Spleen (tissue), 11 donors: Measurements from ENCODE around the gene PPP2R5D. TPM values are rescaled to one million over a fixed set of nuclear protein-coding genes. Genes with fewer than 3 reads are reported as not detected.

ENCODE experiments used
- DNase-seq: peaks from one replicate; pipeline ENCODE4 v3.0.0-alpha.2; 2020
- H3K27ac ChIP-seq, 8 donors: fragments of 200-600 bp; sonication (generic) in 7 of 8; 1 replicate in 4 of 8; 2 replicates in 4 of 8; pipeline versions ENCODE4 v1.5.0 to v1.8.0; 2016 to 2021; ENCODE audit warnings: inconsistent platforms in 4 of 8, mild to moderate bottlenecking in 4 of 8, moderate library complexity in 1 of 8
- H3K27me3 ChIP-seq, 7 donors: fragments of 200-600 bp; sonication (generic) in 6 of 7; replicated peaks in 1 of 7; 1 replicate in 4 of 7; 2 replicates in 3 of 7; pipeline versions ENCODE4 v1.5.0 to v1.8.0; 2016 to 2021; ENCODE audit warnings: inconsistent platforms in 3 of 7, mild to moderate bottlenecking in 1 of 7
- H3K36me3 ChIP-seq, 6 donors: fragments of 200-600 bp; sonication (generic) in 5 of 6; 1 replicate in 4 of 6; 2 replicates in 2 of 6; pipeline versions ENCODE4 v1.5.0 to v1.8.0; 2016 to 2021; ENCODE audit warnings: inconsistent platforms in 2 of 6
- H3K4me1 ChIP-seq, 6 donors: fragments of 200-600 bp; sonication (generic) in 5 of 6; 1 replicate in 3 of 6; 2 replicates in 3 of 6; pipeline versions ENCODE4 v1.5.0 to v1.8.0; 2016 to 2021; ENCODE audit warnings: inconsistent platforms in 3 of 6
- H3K4me3 ChIP-seq, 8 donors: fragments of 200-600 bp; sonication (generic) in 7 of 8; 1 replicate in 4 of 8; 2 replicates in 4 of 8; pipeline versions ENCODE4 v1.5.0 to v1.8.0; 2016 to 2021; ENCODE audit warnings: inconsistent platforms in 4 of 8, mild to moderate bottlenecking in 4 of 8, moderate library complexity in 2 of 8
- H3K9me3 ChIP-seq, 8 donors: fragments of 200-600 bp; sonication (generic) in 7 of 8; 1 replicate in 4 of 8; 2 replicates in 4 of 8; pipeline versions ENCODE4 v1.5.0 to v1.8.0; 2016 to 2021; ENCODE audit warnings: inconsistent platforms in 4 of 8
- POLR2A ChIP-seq, 3 donors: fragments of 450-650 bp; IDR thresholded peaks; one replicate each; pipeline ENCODE4 v1.5.1; 2017; ENCODE audit warnings: antibody characterized with exemption in 3 of 3, mild to moderate bottlenecking in 1 of 3
- POLR2AphosphoS5 ChIP-seq, 3 donors: sonication (generic); formaldehyde crosslinking; IDR thresholded peaks; one replicate each; pipeline ENCODE4 v1.5.1; 2017; ENCODE audit warnings: antibody characterized with exemption in 3 of 3
- WGBS, 5 donors: extraction: QIAGEN DNeasy Blood & Tissue Kit in 3 of 5; methylation state at CpG; one replicate each; pipeline versions ENCODE4 v1.1.5 to v1.1.7; 2013 to 2018; 5-methylcytosine and 5-hydroxymethylcytosine counted together
- intact Hi-C: fragments of 100-400 bp; cut with DNase I; formaldehyde crosslinking; loops from one replicate; pipeline ENCODE4 v1.15.0; 2023; ENCODE audit warnings: low total_unique reads
- polyA plus RNA-seq, 3 donors: library from polyadenylated mRNA; stranded (reverse); fragments of 200-250 nt; gene quantifications; one replicate each; pipeline ENCODE4 v1.2.1, GENCODE V29; 2013
- total RNA-seq, 7 donors: library from RNA; depleted of rRNA in 3 of 7; stranded (reverse); fragments of >200 nt in 3 of 7; fragmentation: NEBNext Ultra II Directional in 4 of 7; extraction: Animal tissue kit (Norgen Biotek cat#: 25700) in 4 of 7; gene quantifications; one replicate each; pipeline versions ENCODE4 v1.1.0 to v1.2.1, GENCODE V29; 2016 to 2021
- TF ChIP-seq, protein P1 (sequence below), 11 experiments: fragments of 200-600 bp in 7 of 11; fragments of 450-650 bp in 4 of 11; sonication (generic) in 4 of 11; IDR thresholded peaks in 8 of 11; conservative IDR thresholded peaks in 3 of 11; 1 replicate in 7 of 11; 2 replicates in 4 of 11; pipeline versions ENCODE4 v1.4.0 to v1.8.0; 2016 to 2021; ENCODE audit warnings: antibody characterized with exemption in 11 of 11, inconsistent platforms in 4 of 11, mild to moderate bottlenecking in 1 of 11
- donor health status: healthy with polysubstance abuse.
- donor health status: DM: no; HTN: no; CAD: no; lungs with moderate emphysema.
- donor health status: DM: no; HTN: no; CAD: no.
- donor health status: Bipolar disorder and iron deficiency.
- donor health status: healthy.
- donor health status: DM: no; HTN: no; CAD: no.
- donor health status: DM: yes; HTN: yes; CAD: no.

Gene PPP2R5D
- total and polyA plus RNA-seq, 10 donors, result 15.3 to 40.2 (median 25.5) TPM

DNA sequence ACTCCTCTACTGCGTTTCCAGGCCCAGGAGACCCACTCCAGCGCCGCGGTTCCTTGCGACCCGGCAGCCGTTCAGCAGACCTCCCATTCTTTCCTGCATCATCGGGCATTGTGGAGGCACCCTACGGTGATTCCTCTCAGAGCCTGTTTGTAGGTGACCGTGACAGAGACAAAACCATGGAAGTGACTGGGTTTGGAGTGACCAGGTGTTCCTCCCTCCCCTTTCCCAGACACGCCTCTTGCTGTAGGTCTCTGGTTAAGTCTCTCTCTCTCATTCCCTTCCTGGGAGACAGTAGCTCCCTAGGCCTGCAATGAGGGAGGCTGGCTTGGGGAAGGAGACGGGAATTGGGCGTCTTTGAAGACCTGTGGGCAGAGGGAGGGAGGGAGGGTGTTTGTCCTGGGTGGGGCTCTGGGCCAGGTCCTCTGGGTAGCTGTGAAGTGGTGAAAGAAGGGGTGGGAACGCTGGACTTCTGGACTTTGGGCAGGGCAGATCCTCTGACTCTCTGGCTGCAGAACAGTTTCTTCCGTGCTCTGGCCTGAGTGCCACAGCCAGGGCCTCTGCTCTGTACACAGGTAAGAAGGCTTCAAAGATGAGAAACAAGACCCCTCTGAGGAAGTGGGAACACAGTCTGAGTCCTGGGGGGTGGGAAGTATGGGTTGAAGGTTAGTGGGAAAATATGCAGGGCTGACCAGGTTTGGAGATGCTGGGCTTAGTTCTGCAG, 75.8 kb downstream of the PPP2R5D start:
- no peak for DNase-seq
- 14 to 22% (median 17%) methylated on average over 9 to 15 of the region's 15 CpGs for WGBS, 5 donors
- Histone ChIP-seq H3K27ac (peak overlapping the region; percentile 88 to 96 (median 92)), H3K36me3 (peaks cover 0 to 61% (median 31%) of the 10 kb centered on the region in 6 donors), H3K4me1 (peaks cover 19 to 52% (median 31%) of the 10 kb centered on the region in 6 donors), H3K27me3 (no peaks in the 10 kb centered on the region), H3K9me3 (no peaks in the 10 kb centered on the region), H3K4me3 (peak overlapping the region; percentile 76 to 99 (median 89))
- no peak for TF ChIP-seq POLR2A (IDR thresholded peaks at IDR 0.05)
- TF ChIP-seq, protein P1, sequence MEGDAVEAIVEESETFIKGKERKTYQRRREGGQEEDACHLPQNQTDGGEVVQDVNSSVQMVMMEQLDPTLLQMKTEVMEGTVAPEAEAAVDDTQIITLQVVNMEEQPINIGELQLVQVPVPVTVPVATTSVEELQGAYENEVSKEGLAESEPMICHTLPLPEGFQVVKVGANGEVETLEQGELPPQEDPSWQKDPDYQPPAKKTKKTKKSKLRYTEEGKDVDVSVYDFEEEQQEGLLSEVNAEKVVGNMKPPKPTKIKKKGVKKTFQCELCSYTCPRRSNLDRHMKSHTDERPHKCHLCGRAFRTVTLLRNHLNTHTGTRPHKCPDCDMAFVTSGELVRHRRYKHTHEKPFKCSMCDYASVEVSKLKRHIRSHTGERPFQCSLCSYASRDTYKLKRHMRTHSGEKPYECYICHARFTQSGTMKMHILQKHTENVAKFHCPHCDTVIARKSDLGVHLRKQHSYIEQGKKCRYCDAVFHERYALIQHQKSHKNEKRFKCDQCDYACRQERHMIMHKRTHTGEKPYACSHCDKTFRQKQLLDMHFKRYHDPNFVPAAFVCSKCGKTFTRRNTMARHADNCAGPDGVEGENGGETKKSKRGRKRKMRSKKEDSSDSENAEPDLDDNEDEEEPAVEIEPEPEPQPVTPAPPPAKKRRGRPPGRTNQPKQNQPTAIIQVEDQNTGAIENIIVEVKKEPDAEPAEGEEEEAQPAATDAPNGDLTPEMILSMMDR (IDR thresholded peaks at IDR 0.05 in 8 of 11, conservative IDR thresholded peaks at IDR 0.05 in 3 of 11), result no peak
- no peak for TF ChIP-seq POLR2AphosphoS5 (IDR thresholded peaks at IDR 0.05)
- intact Hi-C loops, result no loop called here

DNA sequence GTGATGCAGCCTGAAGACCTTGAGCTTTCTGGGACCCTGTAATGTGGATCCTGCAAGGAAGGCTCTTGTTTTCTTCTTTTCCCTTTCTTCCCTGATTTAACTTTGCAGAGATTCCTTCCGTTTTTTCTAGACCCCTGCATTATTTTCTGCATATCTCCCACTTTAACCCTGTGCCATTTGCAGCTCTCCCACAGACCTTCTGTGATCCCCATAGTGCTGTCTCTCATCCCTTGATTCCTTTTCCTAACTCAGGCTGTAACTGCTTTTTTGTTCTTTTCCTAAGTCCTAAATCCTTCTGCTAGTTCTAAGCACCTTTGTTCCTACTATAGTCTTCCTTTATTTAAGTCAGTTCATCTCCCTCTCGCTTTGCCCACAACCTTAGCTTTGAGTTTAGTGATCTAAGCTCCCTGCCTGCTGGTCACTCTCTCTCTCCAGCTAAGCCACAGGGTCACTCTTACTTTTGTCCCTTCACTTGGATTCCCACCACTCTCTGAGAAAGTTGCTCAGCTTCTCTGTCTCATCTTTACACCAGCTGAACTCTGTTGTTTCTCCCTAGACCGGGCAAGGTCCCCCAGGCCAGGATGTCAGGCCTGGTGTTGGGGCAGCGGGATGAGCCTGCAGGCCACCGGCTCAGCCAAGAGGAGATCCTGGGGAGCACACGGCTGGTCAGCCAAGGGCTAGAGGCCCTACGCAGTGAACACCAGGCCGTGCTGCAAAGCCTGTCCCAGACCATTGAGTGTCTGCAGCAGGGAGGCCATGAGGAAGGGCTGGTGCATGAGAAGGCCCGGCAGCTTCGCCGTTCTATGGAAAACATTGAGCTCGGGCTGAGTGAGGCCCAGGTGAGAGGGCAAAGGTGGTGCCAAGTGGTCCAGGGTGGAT, 76.6 kb downstream of the PPP2R5D start:
- intact Hi-C loops, result no loop called here
- peak overlapping the region in 5 of 8 donors; percentile 76 to 99 (median 94) for H3K4me3 ChIP-seq
- 86 to 94% (median 91%) methylated on average over 7 to 12 of the region's 12 CpGs for WGBS, 5 donors
- no peak for DNase-seq
- no peak for TF ChIP-seq POLR2A (IDR thresholded peaks at IDR 0.05)
- H3K27ac ChIP-seq, result peak overlapping the region in 1 of 8 donors; percentile 90
- no peaks in the 10 kb centered on the region for H3K27me3 ChIP-seq
- peaks cover 0 to 61% (median 27%) of the 10 kb centered on the region in 6 donors for H3K36me3 ChIP-seq
- H3K4me1 ChIP-seq, result peaks cover 19 to 52% (median 31%) of the 10 kb centered on the region in 6 donors
- H3K9me3 ChIP-seq, result no peaks in the 10 kb centered on the region

DNA sequence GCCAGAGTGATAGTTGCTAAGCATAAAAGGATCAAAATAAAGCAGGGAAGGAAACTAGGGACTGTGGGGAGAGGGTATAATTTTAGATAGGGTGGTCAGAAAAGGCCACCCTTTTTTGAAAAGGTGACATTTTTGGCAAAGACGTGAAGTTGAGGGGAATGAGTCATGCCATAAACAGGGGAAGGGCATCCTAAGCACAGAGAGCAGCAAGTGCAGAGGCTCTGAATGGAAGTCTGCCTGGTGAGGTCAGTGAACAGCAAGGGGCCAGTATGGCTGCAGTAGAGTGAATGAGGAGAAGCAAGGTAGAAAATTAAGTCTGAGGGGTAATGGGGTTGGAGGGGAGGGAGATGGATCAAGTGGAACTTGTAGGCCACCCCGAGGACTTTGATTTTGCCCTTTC, 77.5 kb downstream of the PPP2R5D start:
- Histone ChIP-seq H3K36me3 (peaks cover 0 to 61% (median 29%) of the 10 kb centered on the region in 6 donors), H3K27ac (no peak overlapping the region), H3K4me1 (peaks cover 19 to 47% (median 31%) of the 10 kb centered on the region in 6 donors), H3K27me3 (no peaks in the 10 kb centered on the region), H3K4me3 (no peak overlapping the region), H3K9me3 (no peaks in the 10 kb centered on the region)
- DNase-seq, result no peak
- WGBS, 5 donors, result 71 to 87% (median 83%) methylated on average over 2 of the region's 2 CpGs
- intact Hi-C loops, result no loop called here
- TF ChIP-seq POLR2A (IDR thresholded peaks at IDR 0.05) (no peak), POLR2AphosphoS5 (IDR thresholded peaks at IDR 0.05) (no peak)
- TF ChIP-seq, protein P1 (IDR thresholded peaks at IDR 0.05 in 8 of 11, conservative IDR thresholded peaks at IDR 0.05 in 3 of 11), result no peak

Other genes starting within 250 kb of the PPP2R5D start
- 10 to 100 TPM; 22.2 to 63.3 (median 25.6) TPM for gene TBCC, start 238.5 kb upstream of the PPP2R5D start, total RNA-seq
- gene TBCC, start 238.5 kb upstream of the PPP2R5D start, polyA plus RNA-seq, result 10 to 100 TPM; 51.7 to 63.2 (median 56.0) TPM
- gene BICRAL, start 202.5 kb upstream of the PPP2R5D start, total RNA-seq, result 10 to 100 TPM; 20.0 to 27.5 (median 25.3) TPM
- 1 to 10 TPM; 3.4 to 4.8 (median 3.4) TPM for gene BICRAL, start 202.5 kb upstream of the PPP2R5D start, polyA plus RNA-seq
- 10 to 100 TPM; 63.4 to 92.4 (median 73.0) TPM for gene RPL7L1, start 105.0 kb upstream of the PPP2R5D start, total RNA-seq
- gene RPL7L1, start 105.0 kb upstream of the PPP2R5D start, polyA plus RNA-seq, result 10 to 100 TPM; 27.6 to 63.0 (median 33.3) TPM
- gene PTCRA, start 68.5 kb upstream of the PPP2R5D start, total RNA-seq, result 10 to 100 TPM in 1 of 7 donors, 1 to 10 TPM in 6; 3.2 to 15.5 (median 6.4) TPM
- 1 to 10 TPM; 1.1 to 2.9 (median 2.1) TPM for gene PTCRA, start 68.5 kb upstream of the PPP2R5D start, polyA plus RNA-seq
- 100 to 1,000 TPM in 5 of 7 donors, 10 to 100 TPM in 2; 82.2 to 115 (median 109) TPM for gene CNPY3, start 55.1 kb upstream of the PPP2R5D start, total RNA-seq
- gene CNPY3, start 55.1 kb upstream of the PPP2R5D start, polyA plus RNA-seq, result 100 to 1,000 TPM in 1 of 3 donors, 10 to 100 TPM in 2; 94.2 to 109 (median 97.9) TPM
- 1 to 10 TPM in 6 of 7 donors, under 1 TPM in 1; 0.68 to 3.0 (median 2.0) TPM for gene GNMT, start 23.8 kb upstream of the PPP2R5D start, total RNA-seq
- gene GNMT, start 23.8 kb upstream of the PPP2R5D start, polyA plus RNA-seq, result 1 to 10 TPM; 1.2 to 2.3 (median 1.4) TPM
- 10 to 100 TPM; 11.1 to 24.3 (median 19.8) TPM for gene PEX6, start 5.4 kb upstream of the PPP2R5D start, total RNA-seq
- 10 to 100 TPM; 12.7 to 25.5 (median 16.8) TPM for gene PEX6, start 5.4 kb upstream of the PPP2R5D start, polyA plus RNA-seq
- gene MEA1, start 29.4 kb downstream of the PPP2R5D start, total RNA-seq, result 10 to 100 TPM; 33.3 to 51.4 (median 39.4) TPM
- gene MEA1, start 29.4 kb downstream of the PPP2R5D start, polyA plus RNA-seq, result 10 to 100 TPM; 79.2 to 89.4 (median 88.9) TPM
- 10 to 100 TPM; 37.3 to 89.2 (median 68.7) TPM for gene KLHDC3, start 29.7 kb downstream of the PPP2R5D start, total RNA-seq
- gene KLHDC3, start 29.7 kb downstream of the PPP2R5D start, polyA plus RNA-seq, result 10 to 100 TPM; 53.0 to 83.2 (median 54.8) TPM
- gene RRP36, start 37.1 kb downstream of the PPP2R5D start, total RNA-seq, result 10 to 100 TPM; 34.9 to 63.4 (median 43.8) TPM
- 10 to 100 TPM; 32.0 to 39.5 (median 32.3) TPM for gene RRP36, start 37.1 kb downstream of the PPP2R5D start, polyA plus RNA-seq
- gene CUL7, start 69.3 kb downstream of the PPP2R5D start, total RNA-seq, result 10 to 100 TPM; 11.8 to 23.1 (median 13.7) TPM
- gene CUL7, start 69.3 kb downstream of the PPP2R5D start, polyA plus RNA-seq, result 1 to 10 TPM; 3.6 to 7.7 (median 4.9) TPM
- gene MRPL2, start 74.9 kb downstream of the PPP2R5D start, total RNA-seq, result 10 to 100 TPM; 11.0 to 43.4 (median 31.0) TPM
- 10 to 100 TPM; 47.9 to 53.9 (median 52.7) TPM for gene MRPL2, start 74.9 kb downstream of the PPP2R5D start, polyA plus RNA-seq
- 10 to 100 TPM; 19.6 to 27.0 (median 21.5) TPM for gene KLC4, start 75.1 kb downstream of the PPP2R5D start, total RNA-seq
- gene KLC4, start 75.1 kb downstream of the PPP2R5D start, polyA plus RNA-seq, result 10 to 100 TPM; 13.2 to 20.0 (median 19.2) TPM
- 10 to 100 TPM; 20.4 to 66.4 (median 35.1) TPM for gene PTK7, start 91.7 kb downstream of the PPP2R5D start, total RNA-seq
- gene PTK7, start 91.7 kb downstream of the PPP2R5D start, polyA plus RNA-seq, result 10 to 100 TPM in 1 of 3 donors, 1 to 10 TPM in 2; 6.0 to 13.0 (median 8.7) TPM
- gene SRF, start 186.7 kb downstream of the PPP2R5D start, total RNA-seq, result 10 to 100 TPM; 23.5 to 45.6 (median 29.6) TPM
- 10 to 100 TPM; 11.6 to 25.3 (median 14.3) TPM for gene SRF, start 186.7 kb downstream of the PPP2R5D start, polyA plus RNA-seq
- gene CUL9, start 197.6 kb downstream of the PPP2R5D start, total RNA-seq, result 10 to 100 TPM; 54.0 to 81.5 (median 68.5) TPM
- 100 to 1,000 TPM in 2 of 3 donors, 10 to 100 TPM in 1; 50.4 to 145 (median 113) TPM for gene CUL9, start 197.6 kb downstream of the PPP2R5D start, polyA plus RNA-seq
- gene DNPH1, start 244.9 kb downstream of the PPP2R5D start, total RNA-seq, result 10 to 100 TPM; 33.2 to 94.8 (median 54.0) TPM
- 100 to 1,000 TPM; 126 to 201 (median 153) TPM for gene DNPH1, start 244.9 kb downstream of the PPP2R5D start, polyA plus RNA-seq